GM12891 (cell line): Measurements from ENCODE around the gene HRK.

ENCODE experiments used
- PAX5 ChIP-seq: IDR thresholded peaks from 2 replicates; pipeline ENCODE4 v1.6.1; 2011; ENCODE audit warnings: low read length, moderate library complexity, mild to moderate bottlenecking; ENCODE audit not compliant: insufficient read depth, severe bottlenecking
- POLR2A ChIP-seq: IDR thresholded peaks from 2 replicates; pipeline ENCODE4 v1.6.1; 2011; ENCODE audit warnings: low read depth, low read length, control low read depth
- POLR2AphosphoS5 ChIP-seq: IDR thresholded peaks from 2 replicates; pipeline ENCODE4 v1.6.1; 2011; ENCODE audit warnings: low read depth, low read length, control low read depth
- POU2F2 ChIP-seq: IDR thresholded peaks from 2 replicates; pipeline ENCODE4 v1.6.1; 2011; ENCODE audit warnings: low read depth, mild to moderate bottlenecking, control low read depth, low read length, moderate library complexity
- SPI1 ChIP-seq: IDR thresholded peaks from 2 replicates; pipeline ENCODE4 v1.6.1; 2011; ENCODE audit warnings: low read depth, low read length, control low read depth
- TAF1 ChIP-seq: IDR thresholded peaks from 2 replicates; pipeline ENCODE4 v1.6.1; 2011; ENCODE audit warnings: low read depth, low read length, control low read depth

DNA sequence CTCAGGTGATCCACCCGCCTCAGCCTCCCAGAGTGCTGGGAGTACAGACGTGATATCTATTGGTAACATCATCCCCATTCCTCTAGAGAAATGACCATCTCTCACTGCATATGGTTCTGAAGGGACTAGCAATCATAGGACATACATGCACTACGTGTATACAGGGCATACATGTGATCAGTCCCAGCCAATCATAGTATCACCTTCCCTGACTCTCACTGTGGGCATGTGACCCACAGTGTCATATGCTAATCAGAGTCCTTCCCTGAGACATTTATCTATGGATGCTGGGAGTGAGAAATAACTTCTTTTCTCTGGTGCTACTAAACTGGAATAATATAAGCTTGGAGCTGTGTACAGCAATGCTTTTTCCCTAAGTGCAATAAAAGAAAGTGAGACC, 17.4 kb upstream of the HRK start:
- no peak for TF ChIP-seq POLR2A
- TF ChIP-seq POLR2AphosphoS5: no peak
- no peak for TF ChIP-seq POU2F2
- no peak for TF ChIP-seq SPI1
- TF ChIP-seq TAF1: no peak
- TF ChIP-seq PAX5: no peak
